HG03442 (cell line): ENCODE results near the gene PARVA.
"Not testable (repeated sequence)": the region's sequence is repeated elsewhere in the genome, so short reads cannot be mapped to it uniquely, and the experiment has no call there.

Experiments
- ATAC-seq: cut with Tn5 transposase; IDR thresholded peaks from one replicate; pipeline ENCODE4 v1.9.1; 2021; ENCODE audit warnings: mild to moderate bottlenecking, moderate library complexity; ENCODE audit not compliant: unreplicated experiment

The PARVA gene

DNA sequence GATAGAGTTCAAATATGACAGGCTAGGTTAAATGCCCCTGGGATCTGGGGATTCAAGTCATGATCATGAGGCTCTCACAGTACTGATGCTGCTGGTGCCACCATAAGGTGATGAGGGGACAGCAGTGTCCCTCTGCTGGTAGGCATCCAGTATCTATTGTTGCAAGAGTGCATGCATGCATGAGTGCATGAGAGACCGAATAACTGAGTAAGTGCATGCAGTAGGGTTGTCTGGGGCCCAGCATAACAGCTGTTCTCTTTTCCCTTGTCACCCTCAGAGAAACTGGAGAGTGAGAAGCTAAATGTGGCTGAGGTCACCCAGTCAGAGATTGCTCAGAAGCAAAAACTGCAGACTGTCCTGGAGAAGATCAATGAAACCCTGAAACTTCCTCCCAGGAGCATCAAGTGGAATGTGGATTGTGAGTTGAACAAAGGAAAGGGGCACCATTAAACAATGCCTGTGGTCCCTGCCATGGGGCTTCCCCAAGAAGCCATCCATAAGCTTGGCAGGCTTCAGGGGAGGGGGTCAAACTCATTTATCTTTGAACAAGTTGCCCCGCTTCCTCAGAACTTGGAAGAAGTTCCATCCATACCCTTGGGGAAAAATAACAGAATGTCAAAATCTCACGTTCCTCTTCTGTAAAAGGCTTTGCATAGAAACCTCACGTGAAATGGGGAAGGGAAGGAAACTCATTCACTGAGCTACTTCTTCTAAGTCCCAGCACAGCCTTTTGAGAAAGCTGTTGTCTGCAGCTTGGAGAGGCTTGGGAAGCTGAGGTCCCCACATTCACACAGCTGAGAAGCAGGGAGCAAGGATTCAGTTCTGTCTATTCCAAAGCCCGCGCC lies 119.0 kb downstream of the PARVA start:
- no peak for ATAC-seq

DNA sequence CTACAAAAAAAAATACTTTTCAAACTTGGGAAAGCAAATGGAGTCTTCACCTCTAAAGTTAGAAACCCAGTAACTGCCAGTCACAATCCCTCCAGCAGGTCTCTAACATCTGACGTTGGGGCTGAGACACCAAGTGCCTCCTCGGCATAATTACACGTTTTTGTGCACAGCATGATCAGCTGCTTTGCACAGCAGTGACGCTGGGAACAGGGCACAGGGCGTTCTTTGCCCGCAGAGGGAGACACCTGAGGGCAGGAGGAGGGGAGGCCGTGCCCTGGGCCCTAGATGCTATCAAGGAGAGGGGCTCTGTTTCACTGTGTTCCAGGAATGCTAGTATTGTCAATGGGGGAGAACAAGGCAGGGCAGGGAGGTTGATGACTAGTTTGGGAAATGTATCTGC lies 120.1 kb downstream of the PARVA start:
- no peak for ATAC-seq

DNA sequence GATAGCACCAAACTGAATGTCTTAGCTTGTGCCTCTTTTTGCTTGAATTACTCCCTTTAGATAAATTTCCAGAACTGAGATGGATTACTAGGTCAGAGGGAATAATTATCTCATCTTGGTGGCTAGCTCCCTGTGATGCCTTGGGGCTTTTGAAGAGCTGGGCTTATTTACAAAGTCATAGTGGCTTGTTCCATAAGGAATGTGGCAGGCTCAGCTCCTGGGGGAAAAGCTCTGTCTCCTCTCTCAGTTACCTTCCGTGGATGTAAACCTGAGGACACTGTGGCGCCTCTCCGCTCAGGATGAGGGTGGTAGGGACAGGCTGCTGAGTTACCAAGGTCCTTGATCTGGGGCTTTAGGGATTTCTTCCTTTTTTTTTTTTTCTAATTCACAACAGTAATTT lies 121.7 kb downstream of the PARVA start:
- no peak for ATAC-seq

DNA sequence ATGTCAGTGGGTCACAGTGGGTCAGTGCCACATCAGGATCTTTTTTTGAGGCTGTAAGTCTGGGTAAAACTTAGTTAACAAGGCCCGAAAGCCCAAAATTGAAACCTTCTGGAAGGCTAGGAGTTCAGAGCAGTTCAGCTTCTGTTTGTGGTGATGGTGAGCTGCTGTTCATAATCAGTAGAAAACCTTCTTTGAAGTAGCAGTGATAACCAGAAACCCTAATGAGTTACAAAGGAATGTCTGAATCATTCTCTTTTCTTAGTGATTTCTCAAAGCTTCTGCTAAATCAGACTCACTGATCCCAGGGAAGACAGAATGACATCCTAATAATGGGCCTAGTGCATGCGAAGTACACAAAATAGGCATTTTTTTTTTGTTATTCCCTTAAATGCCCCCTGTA lies 124.7 kb downstream of the PARVA start:
- ATAC-seq, result no peak

DNA sequence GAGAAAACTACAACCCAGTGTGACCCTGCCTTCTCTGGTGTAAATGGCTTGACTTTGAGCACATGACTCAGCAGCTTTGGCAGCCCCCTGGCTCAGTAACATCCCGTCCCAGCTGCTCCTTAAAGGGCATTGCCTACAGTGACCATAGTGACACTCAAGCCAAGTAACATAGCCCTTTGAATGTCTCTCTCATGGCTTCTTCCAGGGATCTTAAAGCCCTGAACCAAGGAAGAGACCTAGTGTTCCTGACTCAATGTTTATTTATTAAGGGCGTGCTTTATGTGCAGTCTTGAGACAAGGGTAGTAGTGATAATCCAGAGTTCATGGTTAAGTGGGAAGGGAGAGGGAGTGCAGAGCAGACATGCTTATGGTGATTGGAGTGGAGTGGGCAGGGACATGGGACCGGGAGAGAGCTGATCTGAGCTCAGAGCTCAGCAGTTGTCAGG lies 125.7 kb downstream of the PARVA start:
- no peak for ATAC-seq

DNA sequence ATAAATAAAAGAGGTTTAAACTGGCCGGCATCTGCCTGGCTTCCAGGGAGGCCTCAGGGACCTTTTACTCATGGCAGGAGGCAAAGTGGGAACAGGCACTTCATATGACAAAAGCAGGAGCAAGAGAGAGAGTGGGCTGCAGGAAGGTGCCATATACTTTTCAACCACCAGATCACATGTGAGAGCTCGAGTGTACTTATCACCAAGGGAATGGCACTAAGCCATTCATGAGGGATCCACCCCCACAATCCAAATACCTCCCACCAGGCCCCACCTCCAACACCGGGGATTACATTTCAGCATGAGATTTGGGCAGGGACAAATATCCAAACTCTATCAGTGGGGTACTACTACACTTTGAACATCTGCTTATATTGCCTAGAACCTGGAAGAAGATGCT lies 126.5 kb downstream of the PARVA start:
- no peak for ATAC-seq

DNA sequence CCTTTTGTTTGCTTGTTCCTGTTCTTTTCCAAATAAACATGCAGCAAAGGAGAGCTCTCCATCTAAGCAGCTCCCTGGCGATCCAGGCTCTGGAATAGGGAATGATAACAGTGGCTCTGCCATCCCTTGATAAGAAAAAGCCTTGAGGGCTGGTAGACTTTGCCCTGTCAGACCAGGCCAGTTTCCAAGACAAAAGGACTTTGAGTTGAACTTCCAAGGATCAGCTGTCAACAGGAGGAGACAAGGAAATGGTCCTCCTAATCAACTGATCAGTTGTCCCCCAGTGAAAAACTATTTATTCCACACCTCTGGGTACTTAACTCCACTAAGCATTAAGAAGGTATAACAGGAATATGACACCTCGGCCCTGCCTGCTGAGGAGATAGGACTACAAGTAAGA lies 127.8 kb downstream of the PARVA start:
- ATAC-seq, result no peak

DNA sequence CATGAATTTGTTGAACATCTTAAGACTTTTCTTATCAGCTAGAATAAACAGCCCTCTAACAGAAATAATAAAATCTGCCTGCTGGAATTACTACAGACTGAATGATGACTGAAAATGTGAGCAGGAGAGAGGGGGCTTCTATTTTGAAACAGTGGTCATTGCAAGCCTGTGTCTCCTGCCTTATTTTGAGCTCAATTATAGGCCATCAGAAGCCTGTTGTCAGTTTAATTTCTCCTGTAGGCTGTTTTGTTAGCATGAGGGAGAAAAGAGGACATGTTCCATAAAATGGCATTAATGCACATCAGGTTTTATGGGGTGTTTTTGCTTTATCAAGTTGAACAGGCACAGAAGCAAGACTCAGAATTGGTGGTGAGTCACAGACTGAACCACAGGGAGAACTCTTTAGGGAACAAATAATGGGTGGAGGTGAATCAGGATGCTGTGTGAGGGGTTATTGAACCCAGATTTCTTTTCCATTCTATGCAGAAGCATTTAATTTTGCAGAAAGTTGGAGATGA lies 129.1 kb downstream of the PARVA start:
- ATAC-seq, result no peak

DNA sequence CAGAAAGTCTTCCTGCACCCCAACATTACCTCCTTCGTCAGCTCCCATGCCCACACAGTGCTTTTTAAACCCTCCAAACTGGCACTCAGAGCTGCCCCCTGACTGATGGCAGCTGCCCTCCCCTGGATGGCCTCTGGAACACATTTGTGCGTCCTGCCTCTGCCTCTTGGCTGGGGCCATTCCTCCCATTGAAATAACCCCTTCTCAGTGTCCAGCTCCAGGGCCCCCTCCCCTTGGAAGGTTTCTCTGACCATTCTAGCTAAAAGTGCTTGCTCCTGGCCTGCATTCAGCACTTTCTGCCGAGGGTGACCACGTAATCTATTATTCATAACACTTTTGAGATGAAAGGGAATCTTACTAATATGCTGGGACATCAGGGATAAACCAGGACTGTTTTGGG lies 130.0 kb downstream of the PARVA start:
- ATAC-seq, result no peak

DNA sequence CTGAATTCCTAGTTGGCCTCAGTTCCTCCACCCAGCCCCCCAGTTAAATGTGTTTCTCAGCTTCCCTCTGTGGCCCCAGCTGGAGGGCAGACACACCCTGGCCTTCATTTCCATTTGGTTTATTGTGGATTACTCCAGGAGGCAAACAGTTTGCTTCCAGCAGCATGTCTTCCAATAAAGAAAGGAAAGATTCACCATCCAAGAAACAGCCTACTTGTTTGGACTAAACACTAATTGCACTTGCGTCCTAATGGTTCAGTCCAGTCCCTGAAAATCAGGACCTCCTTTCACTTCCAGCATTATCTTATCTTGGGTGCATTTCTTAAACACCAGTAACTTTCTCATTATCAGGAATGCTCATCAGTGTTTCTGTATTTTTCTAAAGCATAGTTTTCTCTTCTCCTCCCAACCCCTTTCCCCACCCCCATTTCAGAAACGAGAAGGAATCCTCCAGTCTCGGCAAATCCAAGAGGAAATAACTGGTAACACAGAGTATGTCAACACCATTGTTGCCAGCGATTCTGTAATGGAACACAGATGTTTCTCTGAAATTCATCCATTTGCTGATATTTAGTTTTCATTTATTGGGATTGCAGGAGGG lies 130.9 kb downstream of the PARVA start:
- ATAC-seq, result no peak

DNA sequence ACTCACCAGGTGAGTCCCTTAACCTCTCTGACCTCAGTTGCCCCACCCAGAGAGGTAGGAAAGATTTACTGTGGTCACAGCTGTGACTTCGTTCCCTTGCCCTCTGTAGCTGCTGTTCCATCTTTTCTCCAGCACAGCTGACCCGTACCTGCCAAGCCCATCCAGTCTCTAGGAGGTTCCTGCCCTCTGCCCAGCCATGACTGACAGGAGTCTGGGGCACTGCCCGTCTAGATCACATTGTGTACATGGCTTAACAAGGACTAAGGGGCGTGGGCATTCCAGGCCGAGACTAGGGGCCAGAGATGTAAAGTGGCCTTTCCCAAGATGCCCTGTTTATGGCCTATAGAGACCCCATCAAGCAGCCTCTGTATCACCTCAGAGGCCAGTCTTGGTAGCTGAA lies 132.0 kb downstream of the PARVA start:
- no peak for ATAC-seq

DNA sequence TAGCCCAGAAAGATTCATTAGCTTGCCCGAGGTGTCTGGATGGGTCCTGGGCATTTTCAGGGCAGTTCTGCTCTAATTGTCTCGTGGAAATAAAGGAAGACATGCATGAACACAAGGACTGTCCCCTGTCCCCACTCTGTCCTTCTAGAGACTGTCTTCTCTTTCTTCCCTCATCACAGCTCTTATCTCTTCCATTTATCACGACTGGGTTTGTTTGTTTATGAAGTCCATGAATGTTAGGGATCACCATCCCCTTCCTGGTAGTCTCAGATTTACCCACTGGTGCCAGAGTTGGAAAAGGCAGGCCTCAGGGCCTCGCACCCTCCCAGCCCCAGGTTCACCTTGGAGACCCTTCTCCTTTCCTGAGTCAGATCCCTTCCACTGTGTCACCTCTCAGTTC lies 134.8 kb downstream of the PARVA start:
- ATAC-seq, result no peak

DNA sequence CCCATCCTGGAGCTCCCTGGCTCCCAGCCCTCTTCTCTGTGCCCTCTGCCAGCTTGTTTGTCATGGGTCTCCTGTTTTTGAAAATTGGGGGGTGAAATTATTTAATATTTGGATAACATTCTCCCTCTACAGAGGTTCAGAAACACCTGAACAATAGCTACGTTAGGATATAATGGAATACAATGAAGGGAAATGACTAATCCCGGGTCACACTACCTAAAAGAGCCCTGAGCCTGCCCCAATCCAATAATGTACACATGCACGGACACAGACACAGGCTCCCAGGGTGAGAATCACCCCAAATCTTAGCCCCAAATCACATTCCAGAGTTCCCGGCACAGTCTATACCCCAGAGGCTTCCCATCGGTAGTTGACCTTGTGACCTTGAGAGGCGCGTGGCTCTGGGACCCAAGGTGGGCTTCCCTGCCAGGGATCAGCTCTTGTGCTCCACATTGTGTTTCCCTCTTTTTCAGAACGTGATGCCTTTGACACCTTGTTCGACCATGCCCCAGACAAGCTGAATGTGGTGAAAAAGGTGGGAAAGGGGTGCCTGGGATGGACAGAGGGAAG lies 135.5 kb downstream of the PARVA start:
- ATAC-seq, result no peak

DNA sequence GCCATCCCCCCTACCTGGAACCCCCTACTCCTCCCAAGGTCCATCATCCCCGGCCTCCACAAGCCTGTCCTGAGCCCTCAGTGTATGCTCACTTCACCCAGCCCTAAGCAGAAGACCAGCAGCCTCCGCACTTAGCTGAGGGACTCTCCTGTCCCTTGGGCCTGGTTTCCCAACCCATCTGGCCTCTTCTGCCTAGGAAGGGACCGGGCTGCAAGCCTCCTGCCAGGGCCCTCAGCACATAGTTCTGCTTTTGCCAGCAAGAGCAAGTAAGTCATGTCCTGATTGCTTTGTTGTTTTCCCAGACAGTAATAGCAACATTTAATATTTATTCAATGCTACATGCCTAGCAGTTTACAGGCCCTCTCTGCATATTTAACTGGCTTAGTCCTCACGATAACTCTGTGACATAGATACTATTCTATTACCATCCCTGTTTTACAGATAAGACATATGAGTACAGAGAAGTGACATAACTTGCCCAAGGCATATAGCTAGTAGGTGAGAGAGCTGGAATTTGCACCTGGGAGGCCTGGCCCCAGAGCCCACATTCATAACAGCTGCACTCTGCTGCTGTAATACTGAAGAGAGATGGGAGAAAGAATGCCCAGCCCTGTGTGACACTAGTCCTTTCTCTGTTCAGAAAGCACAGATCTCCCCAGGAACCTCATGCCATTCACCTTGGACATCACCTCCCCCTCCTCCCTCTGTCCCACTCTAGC lies 139.2 kb downstream of the PARVA start:
- ATAC-seq, result no peak

DNA sequence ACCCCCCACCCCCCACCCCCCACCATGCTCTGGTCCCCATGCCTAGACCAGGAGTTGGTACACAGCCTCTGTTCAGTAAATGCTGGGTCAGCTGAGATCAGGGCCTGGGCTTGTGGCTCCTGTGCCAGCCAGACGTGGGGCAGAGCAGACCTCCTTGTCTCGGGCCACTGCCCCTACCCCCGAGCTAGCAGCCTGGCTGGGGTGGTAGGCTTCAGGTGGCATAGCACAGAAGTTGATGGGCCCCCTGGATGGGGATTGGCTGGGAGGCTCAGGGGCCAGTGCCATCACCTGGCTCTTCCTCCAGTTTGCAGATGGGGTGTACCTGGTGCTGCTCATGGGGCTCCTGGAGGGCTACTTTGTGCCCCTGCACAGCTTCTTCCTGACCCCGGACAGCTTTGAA lies 139.9 kb downstream of the PARVA start:
- ATAC-seq, result no peak

DNA sequence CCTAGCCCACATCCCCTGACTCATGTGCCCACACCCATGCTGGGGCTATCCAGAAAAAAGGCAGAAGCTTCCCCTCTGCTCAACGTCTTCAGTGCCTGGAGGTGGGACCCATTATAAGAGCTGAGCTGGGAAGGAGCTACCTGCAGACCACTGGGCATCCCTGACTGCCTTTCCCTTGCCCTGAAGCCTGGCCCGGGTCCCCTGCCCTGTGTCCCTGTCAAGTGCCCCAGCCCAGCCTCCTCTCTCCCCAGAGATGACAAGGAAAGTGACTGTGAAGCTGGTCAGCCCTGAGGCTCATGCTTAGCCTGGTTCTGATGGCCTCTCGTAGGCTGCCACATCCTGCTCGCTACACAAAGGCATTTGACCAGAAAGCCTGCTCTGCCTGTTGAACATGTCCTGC lies 140.4 kb downstream of the PARVA start:
- ATAC-seq, result no peak

DNA sequence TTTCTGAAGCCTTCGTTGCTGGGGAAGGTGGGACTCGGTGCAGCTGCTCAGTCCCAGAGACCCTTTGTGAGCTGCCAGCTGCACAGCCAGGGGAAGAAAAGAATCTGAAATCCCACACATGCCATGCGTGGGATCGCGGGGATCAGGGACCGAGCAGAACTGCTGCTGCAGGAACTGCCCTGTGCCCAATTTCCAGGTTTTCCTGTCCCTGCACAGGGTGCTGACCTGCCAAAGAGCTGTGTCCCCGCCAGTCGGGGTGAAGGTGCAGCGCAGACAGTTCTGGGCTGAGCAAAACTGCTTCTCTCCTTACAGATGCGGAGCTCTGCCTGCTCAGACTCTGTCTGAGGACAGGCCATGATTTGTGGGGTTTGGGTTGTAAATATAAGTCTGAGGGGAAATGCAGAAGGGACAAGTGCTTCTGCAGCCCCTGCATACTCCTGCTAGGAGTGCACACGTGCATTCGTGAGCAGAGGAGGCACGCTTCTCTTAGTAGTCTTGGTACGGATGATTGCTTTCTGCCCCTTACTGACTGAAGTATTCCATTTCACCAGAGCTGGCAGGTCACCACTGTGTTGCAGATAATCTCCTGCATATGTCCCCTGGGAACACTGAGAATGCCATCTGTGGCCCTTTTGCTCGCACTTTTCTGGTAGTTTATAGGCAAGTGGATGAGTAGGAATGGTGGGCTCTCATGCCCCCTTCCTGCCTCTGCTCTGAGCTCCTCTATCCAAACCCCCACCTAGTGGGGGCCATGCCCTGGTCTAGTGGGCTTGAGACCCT lies 141.4 kb downstream of the PARVA start:
- no peak for ATAC-seq

DNA sequence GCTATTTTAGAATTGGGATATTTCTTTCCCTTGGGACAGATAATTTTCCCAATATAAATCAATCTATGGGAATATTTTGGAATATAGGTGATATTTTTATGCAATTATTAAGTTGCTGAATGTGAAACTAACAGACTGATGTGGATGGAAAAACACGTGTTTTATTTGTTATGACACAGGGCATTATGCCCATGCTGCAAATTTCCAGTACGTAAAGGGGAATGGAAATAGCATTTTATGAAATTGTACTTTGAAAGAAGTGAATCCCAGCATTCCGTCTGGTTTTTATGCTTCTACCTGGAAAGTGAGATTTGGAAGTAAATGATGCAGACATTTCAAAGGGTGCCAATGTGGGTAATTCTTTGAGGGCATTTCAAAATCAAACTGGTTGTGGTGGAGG lies 142.7 kb downstream of the PARVA start:
- no peak for ATAC-seq

DNA sequence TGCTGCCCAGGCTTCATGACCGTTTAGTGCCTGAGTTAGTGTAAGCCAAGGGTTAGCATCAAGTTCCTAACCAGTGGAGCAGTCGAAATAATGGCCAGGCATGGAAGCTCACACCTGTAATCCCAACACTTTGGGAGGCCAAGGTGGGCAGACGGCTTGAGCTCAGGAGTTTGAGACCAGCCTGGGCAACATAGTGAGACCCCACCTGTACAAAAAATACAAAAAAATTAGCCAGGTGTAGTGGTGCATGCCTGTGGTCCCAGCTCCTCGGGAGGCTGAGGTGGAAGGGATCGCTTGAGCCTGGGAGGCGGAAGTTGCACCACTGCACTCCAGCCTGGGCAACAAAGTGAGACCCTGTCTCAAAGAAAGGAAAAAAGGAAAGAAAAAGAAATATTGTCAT lies 143.2 kb downstream of the PARVA start:
- ATAC-seq, result not testable (repeated sequence)

DNA sequence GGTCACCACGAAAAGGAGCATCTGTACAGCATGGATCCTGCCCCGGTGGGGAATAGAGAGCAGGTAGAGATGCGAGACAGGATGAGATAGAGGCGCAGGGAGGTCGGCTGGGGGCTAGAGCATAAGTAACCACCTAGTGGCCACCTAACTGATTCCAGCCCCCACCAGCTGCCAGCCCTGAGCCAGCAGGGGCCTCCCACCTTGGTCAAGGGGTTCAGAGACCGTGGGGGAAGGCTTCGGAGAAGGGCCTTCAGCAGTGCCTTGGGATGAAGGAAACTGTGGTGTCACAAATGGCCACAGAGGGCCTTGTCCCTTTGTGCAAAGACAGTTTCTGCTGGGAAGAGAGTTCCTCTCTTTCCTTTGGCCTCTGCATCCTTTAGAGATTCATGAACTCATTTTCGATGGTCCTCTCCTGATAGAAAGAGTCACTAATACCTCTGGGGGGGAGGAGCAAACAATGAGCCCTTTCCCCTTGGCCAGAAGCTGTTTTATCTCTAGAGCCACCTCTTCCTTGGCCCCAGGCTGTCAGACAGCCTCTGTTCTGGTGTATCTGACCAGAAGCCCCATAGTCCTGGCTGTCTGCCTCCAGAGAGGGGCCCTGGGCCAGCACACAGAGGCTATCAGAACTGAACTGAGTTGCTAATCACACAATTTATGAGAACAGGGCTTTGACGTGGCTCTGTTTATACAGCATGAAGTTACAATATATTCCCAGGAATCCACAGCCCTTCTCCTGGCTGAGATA lies 146.0 kb downstream of the PARVA start:
- no peak for ATAC-seq
